ENCODE results near the gene OSBPL10. TPM values are rescaled to one million over a fixed set of nuclear protein-coding genes. Genes with fewer than 3 reads are reported as not detected.

OSBPL10 gene
- total and polyA plus RNA-seq, 2 experiments from 2014 or later, result 2.4 to 8.1 TPM

- in situ Hi-C loops (cut with MboI), result loop anchor here (25.0 kb wide), 2 partner anchors 836 to 986 kb away; no protein-coding TSS in a partner anchor
- H3K79me2 ChIP-seq (ENCODE audit: insufficient read depth), result no peaks in the 10 kb centered on the region
Observed at GRCh38 chr3:31772758-31773473, 208.1 kb downstream of the OSBPL10 start.

GRCh38 chr3:31772272-31772671 lies 208.8 kb downstream of the OSBPL10 start:
- Histone ChIP-seq H4K20me1 (ENCODE audit: insufficient read depth) (no peaks in the 10 kb centered on the region), H3K4me2 (ENCODE audit: unreplicated experiment) (no peak overlapping the region), H3K9me2 (ENCODE audit: insufficient read depth) (no peaks in the 10 kb centered on the region), H3K27ac (no peak overlapping the region), H3F3A (ENCODE audit: insufficient read depth) (peaks cover 20% of the 10 kb centered on the region; the same call in 1 of the 2 replicates), H3K79me2 (ENCODE audit: insufficient read depth) (no peaks in the 10 kb centered on the region), H2AFZ (no peak overlapping the region), H3K27me3 (replicated peaks; ENCODE audit: insufficient read depth) (no peaks in the 10 kb centered on the region), H3K9ac (no peak overlapping the region), H3K36me3 (ENCODE audit: low read depth) (no peaks in the 10 kb centered on the region), H3K9me3 (ENCODE audit: low read depth) (no peaks in the 10 kb centered on the region), H3K4me3 (no peak overlapping the region), H3K4me1 (ENCODE audit: insufficient read depth) (peaks cover 28% of the 10 kb centered on the region)
- in situ Hi-C loops (cut with MboI), result loop anchor here (25.0 kb wide), 2 partner anchors 835 to 985 kb away; no protein-coding TSS in a partner anchor
- no peak for TF ChIP-seq EZH2phosphoT487 (IDR thresholded peaks at IDR 0.05; ENCODE audit: insufficient read depth, low read depth)
- no peak for TF ChIP-seq EZH2 (IDR thresholded peaks at IDR 0.05; ENCODE audit: insufficient read depth, poor library complexity, severe bottlenecking)
- DNase-seq, result peak; percentile 18
- 73 to 81% methylated on average over 4 of the region's 4 CpGs for WGBS, 2 experiments (ENCODE audit: low coverage in 1 of 2, low lambda C conversion rate in 2 of 2, missing lambda C conversion rate in 2 of 2)

More at GRCh38 chr3:31772758-31773473, 208.1 kb downstream of the OSBPL10 start:
- no peak overlapping the region for H2AFZ ChIP-seq
- no peaks in the 10 kb centered on the region for H3K9me2 ChIP-seq (ENCODE audit: insufficient read depth)
- no peak overlapping the region for H3K9ac ChIP-seq
- DNase-seq, result no peak
- H3F3A ChIP-seq (ENCODE audit: insufficient read depth), result peaks cover 20% of the 10 kb centered on the region; the same call in 1 of the 2 replicates
- H3K27me3 ChIP-seq (replicated peaks; ENCODE audit: insufficient read depth), result no peaks in the 10 kb centered on the region
- TF ChIP-seq EZH2phosphoT487 (IDR thresholded peaks at IDR 0.05; ENCODE audit: insufficient read depth, low read depth), result no peak
- H3K4me1 ChIP-seq (ENCODE audit: insufficient read depth), result peaks cover 30% of the 10 kb centered on the region
- H3K4me2 ChIP-seq (ENCODE audit: unreplicated experiment), result no peak overlapping the region
- H3K36me3 ChIP-seq (ENCODE audit: low read depth), result no peaks in the 10 kb centered on the region
- no peak overlapping the region for H3K27ac ChIP-seq
- no peak overlapping the region for H3K4me3 ChIP-seq
- no peaks in the 10 kb centered on the region for H4K20me1 ChIP-seq (ENCODE audit: insufficient read depth)
- WGBS, 2 experiments (ENCODE audit: low coverage in 1 of 2, low lambda C conversion rate in 2 of 2, missing lambda C conversion rate in 2 of 2), result 97 to 99% methylated on average over 7 of the region's 7 CpGs
- H3K9me3 ChIP-seq (ENCODE audit: low read depth), result no peaks in the 10 kb centered on the region

GRCh38 chr3:31770822-31771326 lies 210.2 kb downstream of the OSBPL10 start:
- no peaks in the 10 kb centered on the region for H3K9me2 ChIP-seq (ENCODE audit: insufficient read depth)
- no peaks in the 10 kb centered on the region for H3K36me3 ChIP-seq (ENCODE audit: low read depth)
- no peak overlapping the region for H3K4me3 ChIP-seq
- H3K9me3 ChIP-seq (ENCODE audit: low read depth), result no peaks in the 10 kb centered on the region
- H3K9ac ChIP-seq, result no peak overlapping the region
- no peaks in the 10 kb centered on the region for H4K20me1 ChIP-seq (ENCODE audit: insufficient read depth)
- H3K4me1 ChIP-seq (ENCODE audit: insufficient read depth), result peaks cover 14% of the 10 kb centered on the region; the same call in 1 of the 2 replicates
- TF ChIP-seq EZH2 (IDR thresholded peaks at IDR 0.05; ENCODE audit: insufficient read depth, poor library complexity, severe bottlenecking) (no peak), EZH2phosphoT487 (IDR thresholded peaks at IDR 0.05; ENCODE audit: insufficient read depth, low read depth) (no peak)
- DNase-seq, result peak; percentile 50
- WGBS, 2 experiments (ENCODE audit: low coverage in 1 of 2, low lambda C conversion rate in 2 of 2, missing lambda C conversion rate in 2 of 2), result 82 to 89% methylated on average over 5 of the region's 5 CpGs
- H3F3A ChIP-seq (ENCODE audit: insufficient read depth), result peaks cover 11% of the 10 kb centered on the region; the same call in 1 of the 2 replicates
- H3K79me2 ChIP-seq (ENCODE audit: insufficient read depth), result no peaks in the 10 kb centered on the region
- H3K27me3 ChIP-seq (replicated peaks; ENCODE audit: insufficient read depth), result no peaks in the 10 kb centered on the region
- no peak overlapping the region for H3K27ac ChIP-seq
- no peak overlapping the region for H3K4me2 ChIP-seq (ENCODE audit: unreplicated experiment)
- in situ Hi-C loops (cut with MboI), result loop anchor here (25.0 kb wide), 2 partner anchors 834 to 984 kb away; no protein-coding TSS in a partner anchor
- no peak overlapping the region for H2AFZ ChIP-seq

GRCh38 chr3:31768479-31769125 lies 212.5 kb downstream of the OSBPL10 start:
- TF ChIP-seq EZH2phosphoT487 (IDR thresholded peaks at IDR 0.05; ENCODE audit: insufficient read depth, low read depth) (no peak), EZH2 (IDR thresholded peaks at IDR 0.05; ENCODE audit: insufficient read depth, poor library complexity, severe bottlenecking) (no peak)
- DNase-seq, result peak; percentile 66
- peak overlapping the region; percentile 30 for H3K4me2 ChIP-seq (ENCODE audit: unreplicated experiment)
- no peaks in the 10 kb centered on the region for H3K9me3 ChIP-seq (ENCODE audit: low read depth)
- no peaks in the 10 kb centered on the region for H3K36me3 ChIP-seq (ENCODE audit: low read depth)
- WGBS, 2 experiments (ENCODE audit: low coverage in 1 of 2, low lambda C conversion rate in 2 of 2, missing lambda C conversion rate in 2 of 2), result 28 to 30% methylated on average over 6 of the region's 6 CpGs
- peak overlapping the region; percentile 51; the same call in 1 of the 2 replicates for H3K4me3 ChIP-seq
- peaks cover 8% of the 10 kb centered on the region; the same call in 1 of the 2 replicates for H3F3A ChIP-seq (ENCODE audit: insufficient read depth)
- H3K79me2 ChIP-seq (ENCODE audit: insufficient read depth), result no peaks in the 10 kb centered on the region
- no peak overlapping the region for H2AFZ ChIP-seq
- no peaks in the 10 kb centered on the region for H3K9me2 ChIP-seq (ENCODE audit: insufficient read depth)
- H3K9ac ChIP-seq, result no peak overlapping the region
- in situ Hi-C loops (cut with MboI), result loop anchor here (25.0 kb wide), 2 partner anchors 831 to 981 kb away; no protein-coding TSS in a partner anchor
- no peak overlapping the region for H3K27ac ChIP-seq
- H3K4me1 ChIP-seq (ENCODE audit: insufficient read depth), result 0 out of 2 replicates have a peak, but pooled peaks cover 6% of the 10 kb centered on the region
- H3K27me3 ChIP-seq (replicated peaks; ENCODE audit: insufficient read depth), result no peaks in the 10 kb centered on the region
- H4K20me1 ChIP-seq (ENCODE audit: insufficient read depth), result no peaks in the 10 kb centered on the region

Measured in GM23248 (cell line).